ENCODE data around the gene TNFRSF8. TPM values are rescaled to one million over a fixed set of nuclear protein-coding genes. Genes with fewer than 3 reads are reported as not detected.

Gene TNFRSF8
- total RNA-seq, 4 donors from 2014 or later: 1.1 to 2.6 (median 1.4) TPM

DNA sequence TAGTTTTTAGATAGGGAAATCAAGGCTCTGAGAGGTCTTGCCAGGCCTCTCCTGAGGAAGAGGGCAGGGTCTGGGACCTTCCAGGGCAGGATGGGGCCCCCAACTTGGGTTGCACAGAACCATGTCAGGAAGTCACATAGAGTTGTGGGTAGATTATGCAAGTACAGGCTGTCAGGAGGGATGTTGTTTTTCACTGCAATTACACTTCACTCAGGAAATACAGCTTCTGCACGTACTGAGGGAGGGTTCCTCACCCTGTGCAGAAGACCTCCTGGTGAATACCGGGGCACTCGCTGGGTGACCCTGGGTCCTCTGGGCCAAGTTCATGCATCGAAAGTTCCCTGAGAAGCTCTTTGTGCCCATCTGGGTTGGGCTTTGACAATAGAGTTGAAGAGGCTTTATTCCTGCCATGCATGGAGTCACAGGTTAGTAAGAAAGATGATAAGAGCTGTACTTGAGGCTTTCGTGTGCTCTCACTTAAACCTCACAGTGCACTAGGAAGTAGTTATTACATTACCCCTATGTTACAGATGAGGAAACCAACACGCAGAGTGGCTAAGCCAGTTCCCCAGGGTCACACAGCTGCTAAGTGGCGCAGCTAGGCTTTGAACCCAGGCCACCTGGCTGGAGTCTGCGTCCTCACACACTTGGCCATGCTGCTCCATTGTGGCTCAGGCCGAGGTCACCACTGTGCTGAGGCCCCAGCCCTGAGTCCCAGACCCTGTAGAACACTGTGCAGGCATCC is 87.5 kb downstream of the TNFRSF8 start:
- intact Hi-C loops (cut with DNase I; ENCODE audit: low total_unique reads): no loop called here
- no peak overlapping the region for H3K4me3 ChIP-seq
- in situ Hi-C loops (cut with MboI; ENCODE audit: low sequenced_read_pairs in 4 of 4): no loop called here
- peaks cover 2 to 13% of the 10 kb centered on the region in 2 donors for H3K4me1 ChIP-seq
- no peak for TF ChIP-seq POLR2A (IDR thresholded peaks at IDR 0.05)
- TF ChIP-seq, protein P1, sequence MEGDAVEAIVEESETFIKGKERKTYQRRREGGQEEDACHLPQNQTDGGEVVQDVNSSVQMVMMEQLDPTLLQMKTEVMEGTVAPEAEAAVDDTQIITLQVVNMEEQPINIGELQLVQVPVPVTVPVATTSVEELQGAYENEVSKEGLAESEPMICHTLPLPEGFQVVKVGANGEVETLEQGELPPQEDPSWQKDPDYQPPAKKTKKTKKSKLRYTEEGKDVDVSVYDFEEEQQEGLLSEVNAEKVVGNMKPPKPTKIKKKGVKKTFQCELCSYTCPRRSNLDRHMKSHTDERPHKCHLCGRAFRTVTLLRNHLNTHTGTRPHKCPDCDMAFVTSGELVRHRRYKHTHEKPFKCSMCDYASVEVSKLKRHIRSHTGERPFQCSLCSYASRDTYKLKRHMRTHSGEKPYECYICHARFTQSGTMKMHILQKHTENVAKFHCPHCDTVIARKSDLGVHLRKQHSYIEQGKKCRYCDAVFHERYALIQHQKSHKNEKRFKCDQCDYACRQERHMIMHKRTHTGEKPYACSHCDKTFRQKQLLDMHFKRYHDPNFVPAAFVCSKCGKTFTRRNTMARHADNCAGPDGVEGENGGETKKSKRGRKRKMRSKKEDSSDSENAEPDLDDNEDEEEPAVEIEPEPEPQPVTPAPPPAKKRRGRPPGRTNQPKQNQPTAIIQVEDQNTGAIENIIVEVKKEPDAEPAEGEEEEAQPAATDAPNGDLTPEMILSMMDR (IDR thresholded peaks at IDR 0.05 in 4 of 5, conservative IDR thresholded peaks at IDR 0.05 in 1 of 5): no peak
- H3K27me3 ChIP-seq: no peaks in the 10 kb centered on the region
- H3K36me3 ChIP-seq: no peaks in the 10 kb centered on the region
- no peaks in the 10 kb centered on the region for H3K9me3 ChIP-seq
- DNase-seq (no peak), ATAC-seq (no peak)
- H3K27ac ChIP-seq: peak overlapping the region in 3 of 4 donors; percentile 26 to 54 (median 42)

- intact Hi-C loops (cut with DNase I; ENCODE audit: low total_unique reads): no loop called here
- Histone ChIP-seq H3K4me1 (peaks cover 0 to 13% of the 10 kb centered on the region in 2 donors), H3K27ac (peak overlapping the region in 1 of 4 donors; percentile 54), H3K4me3 (no peak overlapping the region), H3K27me3 (no peaks in the 10 kb centered on the region), H3K36me3 (no peaks in the 10 kb centered on the region), H3K9me3 (no peaks in the 10 kb centered on the region)
- DNase-seq (no peak), ATAC-seq (no peak)
- in situ Hi-C loops (cut with MboI; ENCODE audit: low sequenced_read_pairs in 4 of 4): no loop called here
- TF ChIP-seq, protein P1 (IDR thresholded peaks at IDR 0.05 in 4 of 5, conservative IDR thresholded peaks at IDR 0.05 in 1 of 5): no peak
- TF ChIP-seq POLR2A (IDR thresholded peaks at IDR 0.05): no peak
These were observed 88.4 kb downstream of the TNFRSF8 start for GRCh38 chr1:12151465-12151864.

GRCh38 chr1:12152113-12152891 is 89.2 kb downstream of the TNFRSF8 start:
- DNase-seq: no peak
- peak overlapping the region in 3 of 4 donors; percentile 44 to 59 (median 51) for H3K27ac ChIP-seq

GRCh38 chr1:12153181-12153785 is 90.2 kb downstream of the TNFRSF8 start:
- H3K36me3 ChIP-seq: no peaks in the 10 kb centered on the region
- H3K27ac ChIP-seq: peak overlapping the region; percentile 25 to 59 (median 48)
- no peaks in the 10 kb centered on the region for H3K9me3 ChIP-seq
- intact Hi-C loops (cut with DNase I; ENCODE audit: low total_unique reads): no loop called here
- DNase-seq (peak in 1 of 2 donors; percentile 59), ATAC-seq (peak; percentile 59 to 68)
- no peaks in the 10 kb centered on the region for H3K27me3 ChIP-seq
- in situ Hi-C loops (cut with MboI; ENCODE audit: low sequenced_read_pairs in 4 of 4): no loop called here
- TF ChIP-seq POLR2A (IDR thresholded peaks at IDR 0.05): peak in 1 of 2 donors; percentile 46
- TF ChIP-seq, protein P1 (IDR thresholded peaks at IDR 0.05 in 4 of 5, conservative IDR thresholded peaks at IDR 0.05 in 1 of 5): no peak
- H3K4me3 ChIP-seq: no peak overlapping the region
- peaks cover 0 to 13% of the 10 kb centered on the region in 2 donors for H3K4me1 ChIP-seq

More at GRCh38 chr1:12152113-12152891, 89.2 kb downstream of the TNFRSF8 start:
- ATAC-seq: no peak
- TF ChIP-seq, protein P1 (IDR thresholded peaks at IDR 0.05 in 4 of 5, conservative IDR thresholded peaks at IDR 0.05 in 1 of 5): no peak
- no peak for TF ChIP-seq POLR2A (IDR thresholded peaks at IDR 0.05)
- H3K36me3 ChIP-seq: no peaks in the 10 kb centered on the region
- intact Hi-C loops (cut with DNase I; ENCODE audit: low total_unique reads) (no loop called here), in situ Hi-C loops (cut with MboI; ENCODE audit: low sequenced_read_pairs in 4 of 4) (no loop called here)
- H3K4me3 ChIP-seq: no peak overlapping the region
- no peaks in the 10 kb centered on the region for H3K27me3 ChIP-seq
- H3K9me3 ChIP-seq: no peaks in the 10 kb centered on the region
- peaks cover 0 to 13% of the 10 kb centered on the region in 2 donors for H3K4me1 ChIP-seq
